ENCODE measurements around the gene SH3GL3.

DNA sequence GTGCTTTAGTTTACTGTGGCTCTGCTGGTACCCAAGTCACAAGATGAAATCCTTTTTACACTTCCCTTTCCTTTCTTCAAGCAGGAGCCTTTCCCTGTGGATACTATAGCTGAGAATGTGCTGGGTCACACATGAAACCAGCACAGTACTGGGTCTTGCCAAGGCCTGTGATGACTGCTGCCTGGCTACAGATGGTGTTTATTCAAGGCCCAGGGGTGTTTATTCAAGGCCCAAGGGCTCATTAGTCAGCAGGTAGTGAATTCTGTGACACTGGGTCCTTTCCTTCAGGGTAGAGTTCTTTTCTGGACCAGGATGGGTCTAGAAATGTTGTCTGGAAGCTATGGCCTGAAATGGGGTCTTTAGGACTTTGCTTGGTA is 99.4 kb downstream of the SH3GL3 start:
- TF ChIP-seq CTCF (IDR thresholded peaks at IDR 0.05) (no peak), TAF1 (IDR thresholded peaks at IDR 0.05; ENCODE audit: borderline replicate concordance, low read depth, low read length) (no peak), SIN3A (IDR thresholded peaks at IDR 0.05; ENCODE audit: borderline replicate concordance, low read depth, low read length) (no peak), YY1 (IDR thresholded peaks at IDR 0.05; ENCODE audit: low read depth) (no peak), RCOR1 (IDR thresholded peaks at IDR 0.05; ENCODE audit: low read length) (no peak), POLR2AphosphoS5 (IDR thresholded peaks at IDR 0.05; ENCODE audit: low read depth, low read length) (no peak), MAX (IDR thresholded peaks at IDR 0.05; ENCODE audit: low read depth) (no peak), SMC3 (IDR thresholded peaks at IDR 0.05; ENCODE audit: low read depth, low read length) (no peak)

All from SK-N-SH (cell line).